ENCODE results near the gene SDK1. TPM values are rescaled to one million over a fixed set of nuclear protein-coding genes. Genes with fewer than 3 reads are reported as not detected.

The SDK1 gene
- total RNA-seq, 1 donor from 2014 or later: 7.5 TPM

GRCh38 chr7:3887096-3887690 lies 586.1 kb downstream of the SDK1 start:
- no peak for DNase-seq

- DNase-seq: no peak
Measured at GRCh38 chr7:3888096-3888495, 587.0 kb downstream of the SDK1 start.

- DNase-seq: peak; percentile 43
Measured at GRCh38 chr7:3892157-3892556, 591.1 kb downstream of the SDK1 start.

GRCh38 chr7:3892686-3893085 lies 591.6 kb downstream of the SDK1 start:
- no peak for DNase-seq

GRCh38 chr7:3893151-3893788 lies 592.2 kb downstream of the SDK1 start:
- no peak for DNase-seq

GRCh38 chr7:3893789-3894153 lies 592.7 kb downstream of the SDK1 start:
- no peak for DNase-seq

- peak; percentile 63 for DNase-seq
Measured at GRCh38 chr7:3895341-3896116, 594.5 kb downstream of the SDK1 start.

- DNase-seq: no peak
Measured at GRCh38 chr7:3896169-3896765, 595.2 kb downstream of the SDK1 start.

- DNase-seq: no peak
Measured at GRCh38 chr7:3897430-3898372, 596.6 kb downstream of the SDK1 start.

- DNase-seq: no peak
Measured at GRCh38 chr7:3899559-3899991, 598.5 kb downstream of the SDK1 start.

- DNase-seq: no peak
Measured at GRCh38 chr7:3908153-3908552, 607.1 kb downstream of the SDK1 start.

- DNase-seq: no peak
Measured at GRCh38 chr7:3909128-3909527, 608.1 kb downstream of the SDK1 start.

- peak; percentile 66 for DNase-seq
Measured at GRCh38 chr7:3910054-3910453, 609.0 kb downstream of the SDK1 start.

GRCh38 chr7:3911685-3912084 lies 610.6 kb downstream of the SDK1 start:
- no peak for DNase-seq

GRCh38 chr7:3912291-3912690 lies 611.2 kb downstream of the SDK1 start:
- DNase-seq: no peak

- DNase-seq: peak; percentile 68
Measured at GRCh38 chr7:3914051-3914775, 613.2 kb downstream of the SDK1 start.

GRCh38 chr7:3915337-3915878 lies 614.4 kb downstream of the SDK1 start:
- no peak for DNase-seq

- no peak for DNase-seq
Measured at GRCh38 chr7:3916146-3916545, 615.1 kb downstream of the SDK1 start.

GRCh38 chr7:3917436-3917835 lies 616.4 kb downstream of the SDK1 start:
- peak; percentile 21 for DNase-seq

GRCh38 chr7:3918576-3918975 lies 617.5 kb downstream of the SDK1 start:
- no peak for DNase-seq

- DNase-seq: peak; percentile 94
Measured at GRCh38 chr7:3922175-3922635, 621.2 kb downstream of the SDK1 start.
